Head of caudate nucleus (tissue), 42 donors: ENCODE results near the gene FAM241B.
A peak's percentile ranks its signal among the peaks of the same experiment; 100 is the strongest.

ENCODE experiments used
- DNase-seq, 42 donors: peaks; one replicate each; pipeline versions ENCODE4 v3.0.0 to v3.0.0-alpha.2; 2020 to 2021; ENCODE audit warnings: mixed read lengths in 7 of 42
- intact Hi-C: fragments of 100-400 bp; cut with DNase I; formaldehyde crosslinking; loops from one replicate; pipeline ENCODE4 v1.15.0; 2022

The FAM241B gene

GRCh38 chr10:69629897-69630650 lies at the start of gene FAM241B:
TSS of gene FAM241B (plus strand) at chr10:69630247. CDS start at chr10:69631744, 1,497 bp downstream.
- DNase-seq, result peak in 40 of 42 donors; percentile 33 to 81 (median 61)
- intact Hi-C loops, result loop anchor here (10.0 kb wide), 1 partner anchor 395 kb away; no protein-coding TSS in a partner anchor

GRCh38 chr10:69580435-69580834 lies 49.6 kb upstream of the FAM241B start:
- no peak for DNase-seq
- intact Hi-C loops, result no loop called here

GRCh38 chr10:69583106-69583505 lies 46.9 kb upstream of the FAM241B start:
- intact Hi-C loops, result no loop called here
- DNase-seq, result no peak

- no peak for DNase-seq
- intact Hi-C loops, result no loop called here
Measured at GRCh38 chr10:69584624-69585023, 45.4 kb upstream of the FAM241B start.

- DNase-seq, result peak in 1 of 42 donors; percentile 3
- intact Hi-C loops, result no loop called here
Measured at GRCh38 chr10:69588358-69588757, 41.7 kb upstream of the FAM241B start.

GRCh38 chr10:69600761-69601330 lies 29.2 kb upstream of the FAM241B start:
- DNase-seq, result no peak
- intact Hi-C loops, result no loop called here

GRCh38 chr10:69609077-69609476 lies 21.0 kb upstream of the FAM241B start:
- DNase-seq, result no peak
- intact Hi-C loops, result no loop called here

GRCh38 chr10:69612760-69613159 lies 17.3 kb upstream of the FAM241B start:
- DNase-seq, result peak in 2 of 42 donors; percentile 8 to 27
- intact Hi-C loops, result no loop called here

- no peak for DNase-seq
- intact Hi-C loops, result no loop called here
Measured at GRCh38 chr10:69614130-69614529, 15.9 kb upstream of the FAM241B start.

GRCh38 chr10:69616358-69616757 lies 13.7 kb upstream of the FAM241B start:
- DNase-seq, result no peak
- intact Hi-C loops, result no loop called here

- intact Hi-C loops, result no loop called here
- no peak for DNase-seq
Measured at GRCh38 chr10:69618746-69619145, 11.3 kb upstream of the FAM241B start.

- DNase-seq, result no peak
- intact Hi-C loops, result no loop called here
Measured at GRCh38 chr10:69619626-69620025, 10.4 kb upstream of the FAM241B start.

- intact Hi-C loops, result no loop called here
Measured at GRCh38 chr10:69620625-69621024, 9.4 kb upstream of the FAM241B start.

GRCh38 chr10:69624245-69624786 lies 5.7 kb upstream of the FAM241B start:
- intact Hi-C loops, result no loop called here
- DNase-seq, result no peak

More at GRCh38 chr10:69620625-69621024, 9.4 kb upstream of the FAM241B start:
- DNase-seq, result no peak

GRCh38 chr10:69626826-69627225 lies 3.2 kb upstream of the FAM241B start:
- intact Hi-C loops, result no loop called here
- no peak for DNase-seq

- intact Hi-C loops, result no loop called here
- DNase-seq, result peak in 1 of 42 donors; percentile 30
Measured at GRCh38 chr10:69628891-69629290, 1.2 kb upstream of the FAM241B start.

- DNase-seq, result peak in 1 of 42 donors; percentile 36
- intact Hi-C loops, result no loop called here
Measured at GRCh38 chr10:69629519-69629896, 539 bp upstream of the FAM241B start.

- intact Hi-C loops, result loop anchor here (10.0 kb wide), 1 partner anchor 396 kb away; no protein-coding TSS in a partner anchor
- DNase-seq, result peak in 1 of 42 donors; percentile 35
Measured at GRCh38 chr10:69630651-69631400, 779 bp downstream of the FAM241B start.

- intact Hi-C loops, result loop anchor here (10.0 kb wide), 1 partner anchor 397 kb away; no protein-coding TSS in a partner anchor
- no peak for DNase-seq
Measured at GRCh38 chr10:69631566-69631965, 1.5 kb downstream of the FAM241B start.
